8988T (cell line): ENCODE results near the gene POLR3E.
A peak's percentile ranks its signal among the peaks of the same experiment; 100 is the strongest.

Experiments used
- DNase-seq: peaks from one replicate; pipeline ENCODE4 v3.0.0; 2011

POLR3E gene

GRCh38 chr16:22317001-22317530 is 19.9 kb downstream of the POLR3E start:
- DNase-seq, result no peak

DNA sequence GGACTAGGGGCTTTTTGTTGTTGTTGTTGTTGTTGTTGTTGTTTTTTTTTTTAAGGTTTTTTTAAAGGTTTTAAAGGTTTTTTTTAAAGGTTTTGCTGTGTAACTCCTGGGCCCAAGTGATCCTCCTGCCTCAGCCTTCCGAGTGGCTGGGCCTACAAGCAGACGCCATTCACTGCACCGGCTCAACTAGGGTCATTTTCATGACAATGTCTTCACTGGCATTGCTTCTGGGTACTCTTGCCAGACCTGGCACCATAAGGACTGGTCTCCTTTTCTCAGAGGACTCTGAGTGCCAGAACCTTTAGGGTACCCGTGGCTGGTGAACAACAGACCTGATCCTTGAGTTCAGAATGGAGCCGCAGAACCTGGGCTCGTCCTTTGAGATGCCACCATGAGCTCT is 20.4 kb downstream of the POLR3E start:
- DNase-seq, result no peak

GRCh38 chr16:22318690-22319358 is 21.6 kb downstream of the POLR3E start:
- DNase-seq, result no peak

- no peak for DNase-seq
These were observed 23.5 kb downstream of the POLR3E start for GRCh38 chr16:22320572-22321339.

DNA sequence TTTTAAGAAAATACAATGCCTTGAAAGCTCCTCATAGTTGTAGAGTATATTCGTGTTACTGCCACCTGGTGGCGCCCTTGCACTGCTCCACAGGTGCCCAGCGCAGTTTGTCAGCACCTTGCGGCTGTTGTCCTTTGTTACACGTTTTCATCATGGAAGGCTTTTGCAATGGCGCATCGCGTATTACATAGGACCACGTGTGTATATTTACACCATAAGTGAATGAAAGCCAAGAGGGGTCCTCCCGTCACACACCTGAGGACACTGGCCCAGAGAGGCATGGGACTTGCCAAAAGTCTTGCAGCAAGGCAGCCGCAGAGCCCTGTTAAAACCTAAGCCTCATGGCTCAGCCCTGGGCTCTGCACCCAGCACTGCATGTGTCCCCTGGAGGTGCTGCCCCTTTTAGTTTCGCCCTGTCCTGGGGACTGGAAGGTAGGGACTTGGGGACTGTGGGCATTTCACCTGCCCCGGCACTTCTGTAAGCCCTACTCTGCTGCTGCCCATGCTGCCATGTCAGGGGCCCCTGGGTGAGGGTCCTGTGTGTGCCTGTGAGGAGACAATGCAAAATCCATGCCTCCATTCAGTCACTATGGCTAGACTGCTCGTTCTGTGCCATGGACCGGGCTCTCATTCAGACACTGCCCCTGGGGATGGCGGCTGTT is 24.3 kb downstream of the POLR3E start:
- DNase-seq, result peak; percentile 36

GRCh38 chr16:22322021-22322471 is 24.8 kb downstream of the POLR3E start:
- DNase-seq, result no peak

DNA sequence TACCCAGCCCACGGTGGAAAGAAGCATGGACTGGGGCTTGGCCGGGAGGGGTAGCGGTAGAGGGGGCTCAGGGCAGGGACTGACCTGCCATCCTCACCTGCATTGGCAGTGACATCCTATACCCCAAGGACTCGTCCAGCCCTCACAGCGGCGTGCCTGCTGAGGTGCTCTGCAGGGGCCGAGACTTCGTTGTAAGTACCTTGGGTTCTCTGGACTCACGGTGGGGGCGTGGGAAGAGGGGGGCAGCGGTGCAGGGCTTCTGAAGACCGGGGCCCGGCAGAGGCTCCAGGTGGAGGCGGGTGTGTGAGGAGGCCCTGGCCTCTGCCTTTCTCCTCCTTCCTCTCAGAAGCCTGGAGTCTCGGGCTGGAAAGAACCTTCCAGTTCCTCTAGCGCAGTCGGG is 25.5 kb downstream of the POLR3E start:
- no peak for DNase-seq

GRCh38 chr16:22323173-22323958 is 26.2 kb downstream of the POLR3E start:
- DNase-seq, result no peak

DNA sequence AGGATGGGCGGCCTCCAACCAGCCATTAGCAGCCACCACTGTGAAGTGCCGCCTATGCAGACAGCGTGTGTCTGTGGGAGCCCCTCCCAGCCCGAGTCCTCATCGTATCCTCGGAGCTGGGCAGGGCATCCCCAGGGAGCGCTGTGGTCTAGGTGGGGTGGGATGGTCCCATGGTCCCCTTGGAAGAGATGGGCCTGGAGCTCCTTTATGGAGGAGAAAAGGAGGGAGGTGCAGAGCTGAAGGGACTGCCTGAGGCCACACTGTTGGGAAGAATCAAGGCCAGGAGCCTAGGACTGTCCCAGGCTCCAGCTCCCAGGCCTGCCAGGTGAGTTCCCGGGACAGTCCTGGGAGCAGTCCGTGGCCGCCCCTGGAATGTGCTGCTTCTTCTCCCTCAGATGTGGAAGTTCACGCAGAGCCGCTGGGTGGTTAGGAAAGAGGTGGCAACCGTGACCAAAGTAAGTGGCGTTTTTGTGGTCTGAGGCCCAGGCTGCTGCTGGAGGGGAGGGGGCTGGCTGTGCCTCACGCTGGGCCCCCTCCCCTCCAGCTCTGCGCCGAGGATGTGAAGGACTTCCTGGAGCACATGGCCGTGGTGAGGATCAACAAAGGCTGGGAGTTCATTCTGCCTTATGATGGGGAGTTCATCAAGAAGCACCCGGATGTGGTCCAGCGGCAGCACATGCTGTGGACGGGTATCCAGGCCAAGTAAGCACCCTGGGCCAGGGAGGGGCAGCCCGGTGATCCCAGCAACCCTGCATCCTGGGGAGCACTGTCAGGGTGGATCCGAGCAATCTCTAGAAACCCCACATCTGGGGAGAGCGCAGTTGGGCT is 27.0 kb downstream of the POLR3E start:
- no peak for DNase-seq

GRCh38 chr16:22324787-22325597 is 27.8 kb downstream of the POLR3E start:
- DNase-seq, result no peak

GRCh38 chr16:22325598-22326368 is 28.6 kb downstream of the POLR3E start:
- no peak for DNase-seq

DNA sequence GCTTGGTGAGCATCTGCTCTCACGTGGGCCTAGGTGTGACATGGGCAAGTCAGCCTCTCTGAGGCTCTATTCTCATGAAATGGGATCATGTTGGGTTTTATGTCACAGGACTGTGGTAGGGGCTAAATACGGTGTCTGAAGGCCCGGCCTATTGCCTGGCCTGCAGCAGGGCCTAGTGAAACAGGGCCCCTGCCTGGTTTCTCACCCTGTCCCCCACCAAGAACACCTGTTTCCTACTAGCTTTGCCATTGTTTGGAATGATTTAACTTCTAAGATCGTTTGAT is 29.1 kb downstream of the POLR3E start:
- DNase-seq, result no peak

DNA sequence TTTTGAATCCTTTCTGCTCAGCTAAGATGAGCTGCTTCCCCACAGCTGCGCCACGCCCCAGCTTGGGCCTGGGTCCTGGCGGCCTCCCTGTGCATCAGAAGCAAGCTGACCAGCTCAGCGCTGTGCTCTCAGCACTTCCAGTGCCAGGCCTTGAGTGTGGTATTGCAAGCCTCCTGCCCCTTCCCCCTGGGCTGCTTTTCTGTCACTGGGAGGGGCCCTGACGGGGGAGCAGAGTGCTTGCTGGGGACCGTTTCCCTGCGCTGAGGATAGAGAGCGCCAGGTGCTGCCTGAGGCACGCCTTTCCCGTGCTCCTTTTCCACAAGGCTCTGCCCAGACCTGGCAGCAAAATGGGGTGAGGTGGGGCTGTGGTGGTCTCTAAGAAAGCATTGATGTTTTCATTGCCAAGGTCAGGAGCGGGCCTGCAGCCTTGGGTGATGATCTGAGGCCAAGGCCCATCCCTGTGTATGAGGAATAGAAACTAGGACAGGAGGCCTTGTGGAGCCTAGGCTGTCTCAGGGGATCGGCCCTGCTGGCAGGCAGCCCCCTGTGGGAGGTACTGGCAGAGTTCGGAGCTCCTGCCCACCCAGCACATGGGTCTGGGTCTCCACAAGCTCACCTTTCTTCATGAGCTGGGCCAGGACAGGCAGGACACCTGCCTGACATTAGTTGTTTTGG is 29.7 kb downstream of the POLR3E start:
- no peak for DNase-seq

DNA sequence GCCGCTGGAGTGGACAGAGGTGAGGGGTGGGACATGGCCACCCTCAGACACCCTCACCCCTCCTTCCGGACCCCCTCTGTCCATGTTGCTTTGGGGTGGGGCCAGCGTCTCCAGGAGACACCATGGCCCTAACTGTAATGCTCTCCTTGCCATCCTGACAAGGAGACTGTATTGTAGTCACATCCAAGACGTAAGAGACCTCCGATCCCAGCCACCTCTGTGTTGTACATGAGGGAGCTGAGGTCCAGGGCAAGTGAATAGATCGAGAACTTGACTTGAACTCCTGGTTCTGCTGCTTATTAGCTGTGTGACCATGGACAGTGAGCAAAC is 30.2 kb downstream of the POLR3E start:
- DNase-seq, result no peak

DNA sequence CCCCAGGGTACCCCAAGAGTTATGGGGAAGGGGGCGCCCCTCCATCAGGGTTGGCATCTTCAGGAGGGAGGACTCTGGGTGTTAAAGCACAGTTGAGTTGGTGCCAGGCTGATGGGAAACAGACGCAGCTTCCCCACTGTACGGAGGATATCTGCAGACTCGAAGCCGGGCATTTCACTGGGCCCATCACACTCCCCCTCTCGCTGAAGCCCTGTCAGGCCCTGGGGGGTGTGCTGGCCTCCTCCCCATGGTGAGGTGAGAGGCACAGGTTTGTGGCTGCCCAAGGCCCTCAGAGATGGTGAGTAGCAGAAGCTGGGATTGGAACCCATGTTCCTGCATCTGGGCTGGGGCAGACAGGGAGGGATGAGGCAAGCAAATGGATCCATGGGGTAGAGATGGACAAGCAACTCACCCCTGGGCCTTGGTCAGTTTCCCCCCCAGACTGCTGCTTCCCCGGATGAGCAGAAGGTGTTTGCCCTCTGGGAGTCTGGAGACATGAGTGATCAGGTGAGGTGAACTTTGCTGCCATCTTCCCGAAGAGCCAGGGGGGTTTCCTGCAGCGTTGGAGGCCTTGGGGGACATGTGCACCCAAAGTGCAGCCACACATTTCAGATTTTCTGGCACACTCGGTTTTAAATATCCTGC is 31.0 kb downstream of the POLR3E start:
- DNase-seq, result no peak

- no peak for DNase-seq
These were observed 32.0 kb downstream of the POLR3E start for GRCh38 chr16:22329199-22329695.

DNA sequence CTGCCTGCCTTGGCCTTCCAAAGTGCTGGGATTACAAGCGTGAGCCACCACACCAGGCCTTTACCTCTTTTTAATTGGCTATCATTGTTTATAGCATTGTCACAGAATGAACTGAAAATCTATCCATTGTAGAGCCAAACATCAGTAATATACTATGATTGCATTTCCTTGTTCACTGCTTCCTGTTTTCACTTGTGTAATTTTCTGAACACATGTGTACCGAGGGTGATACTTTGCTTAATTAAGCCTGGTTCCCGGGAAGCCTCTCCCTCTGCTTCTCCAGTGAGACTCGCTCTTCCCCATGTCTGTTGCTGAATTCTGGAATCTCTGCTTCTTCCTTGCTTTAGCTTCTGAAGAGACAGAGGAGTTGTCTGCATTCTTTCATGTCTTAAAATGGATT is 33.1 kb downstream of the POLR3E start:
- no peak for DNase-seq

GRCh38 chr16:22333457-22333994 is 36.3 kb downstream of the POLR3E start:
- DNase-seq, result no peak

DNA sequence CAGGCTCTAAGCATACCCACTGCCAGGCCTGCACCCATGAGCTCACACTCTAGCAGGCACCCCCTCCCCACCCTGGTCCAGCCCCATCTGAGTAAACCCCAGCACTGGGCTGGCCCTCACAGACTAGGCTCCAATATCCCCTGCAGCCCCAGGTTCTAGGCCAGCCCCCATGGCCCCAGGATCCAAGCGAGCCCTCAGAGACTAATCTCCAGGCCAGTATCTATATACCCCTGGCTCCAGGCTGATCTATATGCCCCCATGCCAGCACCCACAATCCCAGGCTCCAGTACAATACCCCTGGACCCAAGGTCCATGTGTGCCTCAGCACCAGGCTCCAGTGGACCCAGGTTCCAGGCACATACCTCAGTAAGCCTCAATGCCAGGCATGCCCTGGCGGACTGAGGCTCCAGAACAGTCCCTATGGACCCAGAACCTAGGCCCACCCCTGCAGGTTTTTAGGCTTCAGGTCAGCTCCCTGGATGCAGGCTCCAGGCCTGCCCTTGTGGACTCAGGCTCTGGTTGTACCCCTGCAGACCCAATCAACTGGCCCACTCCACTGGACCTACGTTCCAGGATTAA is 38.5 kb downstream of the POLR3E start:
- DNase-seq, result no peak
